HG02943 (cell line): Measurements from ENCODE around the gene ZNF260.
A peak's percentile ranks its signal among the peaks of the same experiment; 100 is the strongest.
"Not testable (repeated sequence)": the region's sequence is repeated elsewhere in the genome, so short reads cannot be mapped to it uniquely, and the experiment has no call there.

Experiments used
- ATAC-seq: cut with Tn5 transposase; IDR thresholded peaks from one replicate; pipeline ENCODE4 v1.9.1; 2021; ENCODE audit warnings: mild to moderate bottlenecking, low read depth, moderate library complexity; ENCODE audit not compliant: unreplicated experiment

The ZNF260 gene

GRCh38 chr19:36490846-36491245 is 37.2 kb downstream of the ZNF260 start:
- ATAC-seq: not testable (repeated sequence)

DNA sequence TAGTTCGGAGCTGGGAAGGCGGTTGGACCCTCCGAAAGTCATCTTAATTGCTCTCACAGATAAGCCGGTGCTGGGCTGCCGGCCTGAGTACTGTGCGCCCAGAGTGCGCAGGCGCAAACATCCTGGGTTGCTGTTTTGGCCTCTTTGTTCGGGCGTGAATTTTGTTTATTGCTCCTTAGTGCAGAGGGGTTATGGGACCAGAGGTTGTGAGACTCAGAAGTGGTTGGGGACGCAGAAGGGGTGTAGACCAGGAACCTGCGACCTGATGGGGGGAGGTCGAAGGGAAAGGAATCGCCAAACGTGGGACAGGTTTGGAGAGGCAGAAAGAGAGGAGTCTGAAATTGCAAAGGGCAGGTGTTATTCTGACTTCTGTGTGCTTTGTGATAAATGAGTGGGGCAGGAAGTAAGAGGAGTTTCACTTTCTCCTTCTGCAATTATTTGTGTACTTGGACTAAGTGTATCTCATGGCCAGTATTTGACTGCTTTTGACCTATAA is 38.1 kb downstream of the ZNF260 start:
- ATAC-seq: peak; percentile 58

DNA sequence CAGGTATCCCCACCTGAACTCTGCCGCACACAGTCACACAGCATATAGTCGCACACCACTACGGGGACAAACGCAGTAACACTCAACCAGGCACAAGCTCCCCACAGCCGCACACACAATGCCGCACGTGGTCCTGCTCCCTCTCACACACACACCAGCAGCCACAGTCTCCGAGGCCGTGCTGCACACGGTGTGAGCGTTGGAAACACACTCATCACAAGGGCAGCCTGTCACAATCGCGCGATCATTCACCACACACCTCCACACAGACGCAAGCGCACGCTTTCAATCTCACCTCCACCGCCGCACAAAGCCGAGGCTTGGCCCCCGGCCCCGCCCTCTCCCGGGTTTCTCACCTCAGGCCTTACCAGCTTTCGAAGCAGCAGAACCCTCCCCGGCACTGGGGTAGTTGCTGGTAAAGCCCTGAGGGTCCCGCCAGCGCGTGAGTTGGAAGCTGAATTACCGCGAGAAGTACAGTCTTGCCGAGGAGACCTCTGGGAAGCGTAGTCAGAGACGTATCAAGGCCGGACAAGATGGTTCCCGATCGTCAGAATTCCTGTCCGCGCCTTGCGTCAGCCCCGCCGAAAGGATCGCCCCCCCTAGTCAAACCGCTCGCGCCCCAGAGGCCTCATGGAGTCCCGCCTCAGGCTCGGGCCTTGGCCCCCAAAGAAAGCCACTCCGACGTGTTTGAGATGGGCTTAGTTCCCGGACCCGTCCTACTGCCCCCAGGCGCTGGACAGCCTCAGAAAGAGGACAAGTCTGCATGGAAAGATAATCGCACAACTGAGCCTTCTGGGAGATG is 38.8 kb downstream of the ZNF260 start, which contains the start of gene ZNF566:
TSS of gene ZNF566 (minus strand) at position 444 of the 802 bp plus-strand sequence. CDS start 13,004 bp downstream, outside the sequence.
- ATAC-seq: peak; percentile 80

DNA sequence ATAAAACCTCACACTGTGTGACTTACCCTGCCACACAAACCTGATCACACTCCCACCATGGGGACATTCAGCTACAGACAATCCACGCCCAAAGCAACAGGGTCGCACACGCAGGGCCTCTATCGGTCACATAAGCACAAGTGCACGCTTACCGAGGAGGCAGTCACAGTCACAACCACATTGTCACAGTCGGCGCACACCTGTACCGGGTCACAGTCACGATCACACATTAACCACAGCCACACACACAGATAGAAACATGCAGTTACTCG is 39.3 kb downstream of the ZNF260 start:
- ATAC-seq: peak; percentile 6

DNA sequence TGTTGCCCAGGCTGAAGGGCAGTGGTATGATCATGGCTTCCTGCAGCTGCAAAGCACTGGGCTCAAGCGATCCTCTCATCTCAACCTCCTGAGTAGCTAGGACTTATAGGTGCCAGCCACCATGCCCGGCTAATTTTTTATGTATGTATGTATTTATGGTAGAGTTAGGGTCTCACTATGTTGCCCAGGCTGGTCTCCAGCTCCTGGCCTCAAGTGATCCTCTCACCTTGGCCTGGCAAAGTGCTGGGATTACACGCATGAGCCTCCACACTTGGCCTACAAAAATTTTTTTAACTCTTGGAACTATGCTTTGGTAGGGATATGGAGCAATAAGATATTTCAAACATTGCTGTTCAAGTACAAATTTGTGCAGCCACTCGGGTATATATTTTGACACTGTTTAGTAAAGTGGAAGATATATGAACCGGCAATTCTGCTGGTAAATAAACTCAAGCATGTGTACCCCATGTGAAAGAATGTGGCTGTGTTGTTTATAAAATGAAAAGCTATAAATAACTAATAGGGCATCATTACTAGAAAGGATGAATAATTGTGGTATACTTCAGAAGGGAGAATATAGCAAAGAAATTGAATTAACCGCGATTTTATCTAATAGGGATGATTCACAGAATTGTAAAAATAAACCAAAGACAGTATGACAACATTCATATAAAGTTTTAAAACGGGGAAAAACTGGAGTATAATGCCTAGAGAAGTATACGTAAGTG is 39.8 kb downstream of the ZNF260 start:
- ATAC-seq: no peak

DNA sequence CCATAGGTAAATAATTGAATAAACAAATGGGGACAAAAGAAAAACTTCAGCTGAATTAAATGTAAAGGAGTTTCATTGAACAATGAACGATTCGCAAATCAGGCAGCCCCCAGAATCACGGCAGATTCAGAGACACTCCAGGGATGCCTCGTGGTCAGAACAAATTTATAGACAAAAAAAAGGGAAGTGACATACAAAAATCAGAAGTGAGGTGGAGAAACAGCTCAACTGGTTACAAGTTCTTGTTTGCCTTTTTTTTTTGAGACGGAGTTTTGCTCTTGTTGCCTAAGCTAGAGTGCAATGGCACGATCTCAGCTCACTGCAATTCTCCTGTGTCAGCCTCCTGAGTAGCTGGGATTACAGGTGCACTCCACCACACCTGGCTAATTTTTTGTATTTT is 44.4 kb downstream of the ZNF260 start:
- ATAC-seq: no peak

DNA sequence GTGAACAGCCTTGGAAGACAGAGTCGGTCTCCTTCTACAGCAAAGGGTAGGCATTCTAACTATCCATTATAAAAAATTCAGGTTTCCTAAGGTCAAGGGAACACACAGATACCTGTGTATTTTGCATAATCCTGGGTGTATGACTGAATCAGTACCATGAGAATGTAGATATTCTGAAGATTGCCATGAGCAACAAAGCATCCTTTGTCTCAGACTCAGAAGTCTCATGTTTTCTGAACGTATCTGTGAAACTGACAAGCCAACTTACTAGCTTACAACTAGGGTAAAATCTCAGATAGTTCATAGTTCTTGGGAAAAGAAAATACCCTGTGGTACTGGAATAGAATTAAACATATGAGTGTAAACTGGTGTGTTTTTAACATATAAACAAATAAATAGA is 45.2 kb downstream of the ZNF260 start:
- ATAC-seq: no peak
